DND-41 (cell line): ENCODE data around the gene PSMD6.

Experiments
- ATAC-seq: fragments of 200-7000 bp; cut with Tn5 transposase; 3 replicates; pipeline ENCODE4 v1.9.1; 2021; ENCODE audit warnings: low read depth; ENCODE audit not compliant: insufficient read depth
- DNase-seq: peaks from one replicate; pipeline ENCODE4 v3.0.0-alpha.2; 2020
- H2AFZ ChIP-seq: 2 replicates; pipeline ENCODE4 v1.6.0; 2012; ENCODE audit warnings: low read depth, low read length
- H3K27ac ChIP-seq: 2 replicates; pipeline ENCODE4 v1.5.1; 2012; ENCODE audit warnings: low read length, inconsistent platforms
- H3K27me3 ChIP-seq: fragments of 200-600 bp; sonication (generic); 2 replicates; pipeline ENCODE4 v1.6.0; 2012; ENCODE audit warnings: low read length, mild to moderate bottlenecking, inconsistent platforms; ENCODE audit not compliant: insufficient read depth, poor library complexity
- H3K36me3 ChIP-seq: 2 replicates; pipeline ENCODE4 v1.5.1; 2012; ENCODE audit warnings: low read length, inconsistent platforms; ENCODE audit not compliant: insufficient read depth
- H3K4me1 ChIP-seq: 2 replicates; pipeline ENCODE4 v1.5.1; 2012; ENCODE audit warnings: mild to moderate bottlenecking, low read length; ENCODE audit not compliant: insufficient read depth
- H3K4me2 ChIP-seq: 2 replicates; pipeline ENCODE4 v1.6.0; 2012; ENCODE audit warnings: mild to moderate bottlenecking, moderate library complexity, low read length, inconsistent platforms; ENCODE audit not compliant: insufficient read depth
- H3K4me3 ChIP-seq, 2 experiments: fragments of 200-600 bp in 1 of 2; shearing (Covaris generic) in 1 of 2; 2 replicates each; pipeline ENCODE4 v1.5.1; 2012 to 2016; ENCODE audit warnings: inconsistent platforms in 2 of 2, low read length in 2 of 2, mild to moderate bottlenecking in 2 of 2, low read depth in 1 of 2, moderate library complexity in 1 of 2
- H3K79me2 ChIP-seq: 2 replicates; pipeline ENCODE4 v1.6.0; 2012; ENCODE audit warnings: low read length, inconsistent platforms; ENCODE audit not compliant: insufficient read depth
- H3K9ac ChIP-seq: 2 replicates; pipeline ENCODE4 v1.6.0; 2012; ENCODE audit warnings: low read depth, mild to moderate bottlenecking, inconsistent platforms, low read length, moderate library complexity
- H3K9me3 ChIP-seq: 2 replicates; pipeline ENCODE4 v1.5.1; 2012; ENCODE audit warnings: low read length, moderate library complexity, mild to moderate bottlenecking, inconsistent platforms; ENCODE audit not compliant: insufficient read depth, severe bottlenecking
- H4K20me1 ChIP-seq: 2 replicates; pipeline ENCODE4 v1.6.0; 2012; ENCODE audit warnings: low read length; ENCODE audit not compliant: insufficient read depth
- CTCF ChIP-seq: IDR thresholded peaks from 2 replicates; pipeline ENCODE4 v1.5.1; 2012; ENCODE audit warnings: borderline replicate concordance, low read length, moderate library complexity, mild to moderate bottlenecking; ENCODE audit not compliant: poor library complexity, severe bottlenecking; ENCODE audit errors: extremely low read depth
- EZH2 ChIP-seq: IDR thresholded peaks from 3 replicates; pipeline ENCODE4 v1.6.1; 2012; ENCODE audit warnings: borderline replicate concordance, low read depth, mild to moderate bottlenecking, moderate library complexity, low read length, inconsistent platforms; ENCODE audit not compliant: severe bottlenecking

PSMD6 gene

GRCh38 chr3:63980830-63981498 lies 42.3 kb downstream of the PSMD6 start:
- H3K27ac ChIP-seq = no peak overlapping the region
- no peaks in the 10 kb centered on the region for H3K9me3 ChIP-seq
- H2AFZ ChIP-seq = no peak overlapping the region
- H3K9ac ChIP-seq = no peak overlapping the region
- H3K4me3 ChIP-seq = no peak overlapping the region
- TF ChIP-seq CTCF = no peak
- TF ChIP-seq EZH2 = no peak
- no peaks in the 10 kb centered on the region for H3K27me3 ChIP-seq
- no peak overlapping the region for H3K4me2 ChIP-seq
- peaks cover 41% of the 10 kb centered on the region for H4K20me1 ChIP-seq
- DNase-seq (no peak), ATAC-seq (no peak)
- peaks cover 55% of the 10 kb centered on the region for H3K79me2 ChIP-seq
- H3K36me3 ChIP-seq = peaks cover 74% of the 10 kb centered on the region
- no peaks in the 10 kb centered on the region for H3K4me1 ChIP-seq

- no peaks in the 10 kb centered on the region for H3K9me3 ChIP-seq
- H3K27ac ChIP-seq = no peak overlapping the region
- no peak overlapping the region for H3K9ac ChIP-seq
- no peak overlapping the region for H3K4me3 ChIP-seq
- H3K4me2 ChIP-seq = no peak overlapping the region
- H2AFZ ChIP-seq = no peak overlapping the region
- H3K4me1 ChIP-seq = no peaks in the 10 kb centered on the region
- ATAC-seq = no peak
- peaks cover 44% of the 10 kb centered on the region for H4K20me1 ChIP-seq
- peaks cover 62% of the 10 kb centered on the region for H3K79me2 ChIP-seq
- TF ChIP-seq CTCF = no peak
- TF ChIP-seq EZH2 = no peak
- H3K36me3 ChIP-seq = peaks cover 68% of the 10 kb centered on the region
- H3K27me3 ChIP-seq = no peaks in the 10 kb centered on the region
- no peak for DNase-seq
Measured at GRCh38 chr3:63980019-63980418, 43.3 kb downstream of the PSMD6 start.

GRCh38 chr3:63979093-63979885 lies 44.0 kb downstream of the PSMD6 start:
- H3K36me3 ChIP-seq = peaks cover 64% of the 10 kb centered on the region
- ATAC-seq (0 out of 3 replicates have a peak, but pooled peaks have one; percentile 33), DNase-seq (no peak)
- peaks cover 46% of the 10 kb centered on the region for H4K20me1 ChIP-seq
- no peak overlapping the region for H3K4me3 ChIP-seq
- no peaks in the 10 kb centered on the region for H3K9me3 ChIP-seq
- no peak overlapping the region for H3K9ac ChIP-seq
- H2AFZ ChIP-seq = no peak overlapping the region
- TF ChIP-seq CTCF (no peak), EZH2 (no peak)
- no peaks in the 10 kb centered on the region for H3K4me1 ChIP-seq
- H3K79me2 ChIP-seq = peaks cover 63% of the 10 kb centered on the region
- no peaks in the 10 kb centered on the region for H3K27me3 ChIP-seq
- no peak overlapping the region for H3K27ac ChIP-seq
- H3K4me2 ChIP-seq = no peak overlapping the region
